ENCODE results near the gene TMEM255B.
A peak's percentile ranks its signal among the peaks of the same experiment; 100 is the strongest.

TMEM255B gene

DNA sequence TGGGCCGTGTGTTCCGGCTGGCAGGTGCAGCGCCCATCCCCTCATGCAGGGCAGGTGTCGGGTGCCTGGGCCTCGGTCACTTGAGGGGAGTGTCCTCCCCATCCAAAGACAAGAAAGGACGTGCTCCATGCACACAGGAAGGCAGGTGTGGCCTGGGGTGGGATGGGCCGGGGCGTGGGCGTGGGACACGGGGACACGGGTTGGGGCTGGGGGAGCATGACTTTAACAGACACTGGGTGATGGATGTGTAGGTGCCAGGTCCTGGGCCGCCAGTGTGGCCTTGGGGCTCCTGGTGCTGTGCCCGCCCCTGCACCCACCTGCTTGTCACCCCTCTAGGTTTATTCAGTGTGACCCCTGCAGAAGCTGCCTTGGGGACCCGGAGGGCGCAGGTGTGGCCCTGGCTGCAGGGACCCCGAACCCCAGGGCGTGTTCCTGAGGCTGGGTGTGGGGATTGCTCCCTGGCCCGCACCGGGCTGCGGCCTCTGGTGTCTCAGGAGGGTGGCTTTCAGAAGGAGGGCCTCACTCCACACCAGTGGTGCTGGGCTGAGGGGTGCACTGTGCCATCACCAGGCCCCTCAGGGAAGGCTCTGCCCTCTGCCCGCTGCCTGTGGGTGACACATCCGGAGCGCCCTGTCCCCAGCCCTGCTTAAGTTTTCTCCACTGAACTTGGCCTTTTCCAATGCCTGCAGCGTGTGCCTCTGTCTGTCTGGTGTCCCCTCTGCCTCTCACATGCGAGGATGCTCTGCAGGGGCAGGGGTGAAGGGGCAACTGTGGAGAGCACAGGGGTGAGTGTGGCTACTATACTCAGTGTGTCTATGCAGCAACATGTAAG is 5.2 kb downstream of the TMEM255B start:
- no peak for TF ChIP-seq CTCF (IDR thresholded peaks at IDR 0.05; ENCODE audit: control insufficient read depth, insufficient read depth, low read depth, low read length, missing control alignments)
- DNase-seq (ENCODE audit: low read depth), result no peak
- H3K4me3 ChIP-seq (ENCODE audit: control insufficient read depth, low read depth, low read length), result no peak overlapping the region

GRCh38 chr13:113764793-113765563 is 6.0 kb downstream of the TMEM255B start:
- no peak overlapping the region for H3K4me3 ChIP-seq (ENCODE audit: control insufficient read depth, low read depth, low read length)
- no peak for TF ChIP-seq CTCF (IDR thresholded peaks at IDR 0.05; ENCODE audit: control insufficient read depth, insufficient read depth, low read depth, low read length, missing control alignments)
- DNase-seq (ENCODE audit: low read depth), result no peak

DNA sequence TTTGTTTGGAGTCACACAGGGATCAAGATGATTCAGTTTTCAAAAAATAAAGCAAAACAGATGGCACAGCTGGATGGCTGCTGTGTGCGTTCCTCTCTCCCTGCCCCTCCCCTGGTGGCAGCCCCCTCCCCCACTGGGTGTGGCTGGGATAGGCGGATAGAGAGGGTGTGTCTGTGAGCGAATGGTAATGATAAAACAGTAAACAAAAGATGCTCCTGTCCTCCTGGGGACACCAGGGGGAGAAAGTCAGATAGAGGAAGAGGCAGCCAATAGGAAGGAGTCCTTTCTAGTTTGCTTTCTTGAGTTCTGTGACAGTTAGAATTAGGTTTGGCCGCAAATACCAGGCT is 6.5 kb downstream of the TMEM255B start:
- no peak overlapping the region for H3K4me3 ChIP-seq (ENCODE audit: control insufficient read depth, low read depth, low read length)
- peak; percentile 2 for TF ChIP-seq CTCF (IDR thresholded peaks at IDR 0.05; ENCODE audit: control insufficient read depth, insufficient read depth, low read depth, low read length, missing control alignments)
- no peak for DNase-seq (ENCODE audit: low read depth)

- TF ChIP-seq CTCF (IDR thresholded peaks at IDR 0.05; ENCODE audit: control insufficient read depth, insufficient read depth, low read depth, low read length, missing control alignments), result no peak
- H3K4me3 ChIP-seq (ENCODE audit: control insufficient read depth, low read depth, low read length), result no peak overlapping the region
These were observed 7.2 kb downstream of the TMEM255B start for GRCh38 chr13:113766035-113766800.

GRCh38 chr13:113767366-113767765 is 8.3 kb downstream of the TMEM255B start:
- TF ChIP-seq CTCF (IDR thresholded peaks at IDR 0.05; ENCODE audit: control insufficient read depth, insufficient read depth, low read depth, low read length, missing control alignments), result no peak
- no peak for DNase-seq (ENCODE audit: low read depth)
- H3K4me3 ChIP-seq (ENCODE audit: control insufficient read depth, low read depth, low read length), result no peak overlapping the region

More at GRCh38 chr13:113766035-113766800, 7.2 kb downstream of the TMEM255B start:
- no peak for DNase-seq (ENCODE audit: low read depth)

Data from AG09309 (cell line).